ENCODE results near the gene MDM1. TPM values are rescaled to one million over a fixed set of nuclear protein-coding genes. Genes with fewer than 3 reads are reported as not detected.

The MDM1 gene
- total and polyA plus RNA-seq, 2 experiments from 2014 or later, result 13.6 to 18.9 TPM

DNA sequence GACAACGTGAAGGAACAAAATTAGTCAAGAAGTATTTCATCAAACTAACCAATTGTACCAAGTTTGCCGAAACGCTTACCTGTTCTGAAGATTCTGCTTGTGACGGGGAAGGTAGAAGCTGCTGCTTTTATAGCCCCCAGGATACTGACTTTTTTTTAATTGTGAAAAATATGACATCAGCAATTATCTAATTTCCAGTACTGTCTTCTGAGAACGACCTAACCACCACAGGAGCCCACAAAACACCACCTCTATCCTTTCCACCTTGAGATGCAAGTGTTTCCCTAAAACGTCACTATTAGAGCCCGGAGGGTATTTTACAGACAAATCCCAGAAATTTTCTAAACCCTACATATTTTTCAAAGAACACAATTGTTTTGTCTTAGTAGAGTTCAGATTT is 78.7 kb downstream of the MDM1 start, which contains the start of gene IL22:
Gene IL22 (minus strand): TSS at position 101 of the 400 bp plus-strand sequence. CDS start 156 bp downstream, outside the sequence.
- H3K4me1 ChIP-seq (ENCODE audit: insufficient read depth), result no peaks in the 10 kb centered on the region
- no peak for DNase-seq (ENCODE audit: low spot score)
- H3K4me3 ChIP-seq, result no peak within 1 kb of the TSS

More for the DNA sequence above, 78.7 kb downstream of the MDM1 start, which contains the start of gene IL22:
- H3K27me3 ChIP-seq (ENCODE audit: insufficient read depth), result no peaks in the 10 kb centered on the region
- H3F3A ChIP-seq (replicated peaks; ENCODE audit: low read depth), result no peaks in the 10 kb centered on the region
- peaks cover 5% of the 10 kb centered on the region; the same call in 1 of the 2 replicates for H3K9me2 ChIP-seq (ENCODE audit: insufficient read depth)
- no peaks in the 10 kb centered on the region for H3K36me3 ChIP-seq (ENCODE audit: insufficient read depth)
- no peaks in the 10 kb centered on the region for H3K4me1 Mint-ChIP-seq
- 0 out of 2 replicates have a peak within 1 kb of the TSS, but pooled peaks have one; percentile 14 for H2AFZ ChIP-seq
- no peaks in the 10 kb centered on the region for H3K9me3 Mint-ChIP-seq
- H4K20me1 ChIP-seq (replicated peaks; ENCODE audit: insufficient read depth), result no peaks in the 10 kb centered on the region
- ATAC-seq, result no peak
- H3K4me2 ChIP-seq, result no peak within 1 kb of the TSS
- no peaks in the 10 kb centered on the region for H3K36me3 Mint-ChIP-seq (ENCODE audit: low read depth)
- no peaks in the 10 kb centered on the region for H3K79me2 ChIP-seq (replicated peaks; ENCODE audit: insufficient read depth)
- H3K27ac Mint-ChIP-seq, result no peak within 1 kb of the TSS
- TF ChIP-seq, protein P1, sequence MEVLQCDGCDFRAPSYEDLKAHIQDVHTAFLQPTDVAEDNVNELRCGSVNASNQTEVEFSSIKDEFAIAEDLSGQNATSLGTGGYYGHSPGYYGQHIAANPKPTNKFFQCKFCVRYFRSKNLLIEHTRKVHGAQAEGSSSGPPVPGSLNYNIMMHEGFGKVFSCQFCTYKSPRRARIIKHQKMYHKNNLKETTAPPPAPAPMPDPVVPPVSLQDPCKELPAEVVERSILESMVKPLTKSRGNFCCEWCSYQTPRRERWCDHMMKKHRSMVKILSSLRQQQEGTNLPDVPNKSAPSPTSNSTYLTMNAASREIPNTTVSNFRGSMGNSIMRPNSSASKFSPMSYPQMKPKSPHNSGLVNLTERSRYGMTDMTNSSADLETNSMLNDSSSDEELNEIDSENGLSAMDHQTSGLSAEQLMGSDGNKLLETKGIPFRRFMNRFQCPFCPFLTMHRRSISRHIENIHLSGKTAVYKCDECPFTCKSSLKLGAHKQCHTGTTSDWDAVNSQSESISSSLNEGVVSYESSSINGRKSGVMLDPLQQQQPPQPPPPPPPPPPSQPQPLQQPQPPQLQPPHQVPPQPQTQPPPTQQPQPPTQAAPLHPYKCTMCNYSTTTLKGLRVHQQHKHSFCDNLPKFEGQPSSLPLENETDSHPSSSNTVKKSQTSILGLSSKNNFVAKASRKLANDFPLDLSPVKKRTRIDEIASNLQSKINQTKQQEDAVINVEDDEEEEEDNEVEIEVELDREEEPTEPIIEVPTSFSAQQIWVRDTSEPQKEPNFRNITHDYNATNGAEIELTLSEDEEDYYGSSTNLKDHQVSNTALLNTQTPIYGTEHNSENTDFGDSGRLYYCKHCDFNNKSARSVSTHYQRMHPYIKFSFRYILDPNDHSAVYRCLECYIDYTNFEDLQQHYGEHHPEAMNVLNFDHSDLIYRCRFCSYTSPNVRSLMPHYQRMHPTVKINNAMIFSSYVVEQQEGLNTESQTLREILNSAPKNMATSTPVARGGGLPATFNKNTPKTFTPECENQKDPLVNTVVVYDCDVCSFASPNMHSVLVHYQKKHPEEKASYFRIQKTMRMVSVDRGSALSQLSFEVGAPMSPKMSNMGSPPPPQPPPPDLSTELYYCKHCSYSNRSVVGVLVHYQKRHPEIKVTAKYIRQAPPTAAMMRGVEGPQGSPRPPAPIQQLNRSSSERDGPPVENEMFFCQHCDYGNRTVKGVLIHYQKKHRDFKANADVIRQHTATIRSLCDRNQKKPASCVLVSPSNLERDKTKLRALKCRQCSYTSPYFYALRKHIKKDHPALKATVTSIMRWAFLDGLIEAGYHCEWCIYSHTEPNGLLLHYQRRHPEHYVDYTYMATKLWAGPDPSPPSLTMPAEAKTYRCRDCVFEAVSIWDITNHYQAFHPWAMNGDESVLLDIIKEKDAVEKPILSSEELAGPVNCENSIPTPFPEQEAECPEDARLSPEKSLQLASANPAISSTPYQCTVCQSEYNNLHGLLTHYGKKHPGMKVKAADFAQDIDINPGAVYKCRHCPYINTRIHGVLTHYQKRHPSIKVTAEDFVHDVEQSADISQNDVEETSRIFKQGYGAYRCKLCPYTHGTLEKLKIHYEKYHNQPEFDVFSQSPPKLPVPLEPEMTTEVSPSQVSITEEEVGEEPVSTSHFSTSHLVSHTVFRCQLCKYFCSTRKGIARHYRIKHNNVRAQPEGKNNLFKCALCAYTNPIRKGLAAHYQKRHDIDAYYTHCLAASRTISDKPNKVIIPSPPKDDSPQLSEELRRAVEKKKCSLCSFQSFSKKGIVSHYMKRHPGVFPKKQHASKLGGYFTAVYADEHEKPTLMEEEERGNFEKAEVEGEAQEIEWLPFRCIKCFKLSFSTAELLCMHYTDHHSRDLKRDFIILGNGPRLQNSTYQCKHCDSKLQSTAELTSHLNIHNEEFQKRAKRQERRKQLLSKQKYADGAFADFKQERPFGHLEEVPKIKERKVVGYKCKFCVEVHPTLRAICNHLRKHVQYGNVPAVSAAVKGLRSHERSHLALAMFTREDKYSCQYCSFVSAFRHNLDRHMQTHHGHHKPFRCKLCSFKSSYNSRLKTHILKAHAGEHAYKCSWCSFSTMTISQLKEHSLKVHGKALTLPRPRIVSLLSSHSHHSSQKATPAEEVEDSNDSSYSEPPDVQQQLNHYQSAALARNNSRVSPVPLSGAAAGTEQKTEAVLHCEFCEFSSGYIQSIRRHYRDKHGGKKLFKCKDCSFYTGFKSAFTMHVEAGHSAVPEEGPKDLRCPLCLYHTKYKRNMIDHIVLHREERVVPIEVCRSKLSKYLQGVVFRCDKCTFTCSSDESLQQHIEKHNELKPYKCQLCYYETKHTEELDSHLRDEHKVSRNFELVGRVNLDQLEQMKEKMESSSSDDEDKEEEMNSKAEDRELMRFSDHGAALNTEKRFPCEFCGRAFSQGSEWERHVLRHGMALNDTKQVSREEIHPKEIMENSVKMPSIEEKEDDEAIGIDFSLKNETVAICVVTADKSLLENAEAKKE (CRISPR knock-in tag; IDR thresholded peaks at IDR 0.05), result no peak
- TF ChIP-seq ZNF331 (CRISPR knock-in tag; IDR thresholded peaks at IDR 0.05; ENCODE audit: low read depth) (no peak), ZNF114 (CRISPR knock-in tag; IDR thresholded peaks at IDR 0.05) (no peak), EZH2 (IDR thresholded peaks at IDR 0.05; ENCODE audit: low read depth, unreplicated experiment) (no peak), EZH2phosphoT487 (IDR thresholded peaks at IDR 0.05; ENCODE audit: unreplicated experiment) (no peak), CREB1 (CRISPR knock-in tag; IDR thresholded peaks at IDR 0.05; ENCODE audit: low read depth) (no peak), JUNB (IDR thresholded peaks at IDR 0.05; ENCODE audit: unreplicated experiment) (no peak), NANOG (IDR thresholded peaks at IDR 0.05; ENCODE audit: borderline replicate concordance) (no peak), POLR2AphosphoS5 (IDR thresholded peaks at IDR 0.05; ENCODE audit: low read depth) (no peak), STAT1 (IDR thresholded peaks at IDR 0.05; ENCODE audit: unreplicated experiment) (no peak)
- TF ChIP-seq, protein P2, sequence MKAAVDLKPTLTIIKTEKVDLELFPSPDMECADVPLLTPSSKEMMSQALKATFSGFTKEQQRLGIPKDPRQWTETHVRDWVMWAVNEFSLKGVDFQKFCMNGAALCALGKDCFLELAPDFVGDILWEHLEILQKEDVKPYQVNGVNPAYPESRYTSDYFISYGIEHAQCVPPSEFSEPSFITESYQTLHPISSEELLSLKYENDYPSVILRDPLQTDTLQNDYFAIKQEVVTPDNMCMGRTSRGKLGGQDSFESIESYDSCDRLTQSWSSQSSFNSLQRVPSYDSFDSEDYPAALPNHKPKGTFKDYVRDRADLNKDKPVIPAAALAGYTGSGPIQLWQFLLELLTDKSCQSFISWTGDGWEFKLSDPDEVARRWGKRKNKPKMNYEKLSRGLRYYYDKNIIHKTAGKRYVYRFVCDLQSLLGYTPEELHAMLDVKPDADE (IDR thresholded peaks at IDR 0.05), result no peak
- TF ChIP-seq, protein P3, sequence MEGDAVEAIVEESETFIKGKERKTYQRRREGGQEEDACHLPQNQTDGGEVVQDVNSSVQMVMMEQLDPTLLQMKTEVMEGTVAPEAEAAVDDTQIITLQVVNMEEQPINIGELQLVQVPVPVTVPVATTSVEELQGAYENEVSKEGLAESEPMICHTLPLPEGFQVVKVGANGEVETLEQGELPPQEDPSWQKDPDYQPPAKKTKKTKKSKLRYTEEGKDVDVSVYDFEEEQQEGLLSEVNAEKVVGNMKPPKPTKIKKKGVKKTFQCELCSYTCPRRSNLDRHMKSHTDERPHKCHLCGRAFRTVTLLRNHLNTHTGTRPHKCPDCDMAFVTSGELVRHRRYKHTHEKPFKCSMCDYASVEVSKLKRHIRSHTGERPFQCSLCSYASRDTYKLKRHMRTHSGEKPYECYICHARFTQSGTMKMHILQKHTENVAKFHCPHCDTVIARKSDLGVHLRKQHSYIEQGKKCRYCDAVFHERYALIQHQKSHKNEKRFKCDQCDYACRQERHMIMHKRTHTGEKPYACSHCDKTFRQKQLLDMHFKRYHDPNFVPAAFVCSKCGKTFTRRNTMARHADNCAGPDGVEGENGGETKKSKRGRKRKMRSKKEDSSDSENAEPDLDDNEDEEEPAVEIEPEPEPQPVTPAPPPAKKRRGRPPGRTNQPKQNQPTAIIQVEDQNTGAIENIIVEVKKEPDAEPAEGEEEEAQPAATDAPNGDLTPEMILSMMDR (conservative IDR thresholded peaks at IDR 0.05; ENCODE audit: low read depth in 2 of 2), result no peak
- TF ChIP-seq, protein P4, sequence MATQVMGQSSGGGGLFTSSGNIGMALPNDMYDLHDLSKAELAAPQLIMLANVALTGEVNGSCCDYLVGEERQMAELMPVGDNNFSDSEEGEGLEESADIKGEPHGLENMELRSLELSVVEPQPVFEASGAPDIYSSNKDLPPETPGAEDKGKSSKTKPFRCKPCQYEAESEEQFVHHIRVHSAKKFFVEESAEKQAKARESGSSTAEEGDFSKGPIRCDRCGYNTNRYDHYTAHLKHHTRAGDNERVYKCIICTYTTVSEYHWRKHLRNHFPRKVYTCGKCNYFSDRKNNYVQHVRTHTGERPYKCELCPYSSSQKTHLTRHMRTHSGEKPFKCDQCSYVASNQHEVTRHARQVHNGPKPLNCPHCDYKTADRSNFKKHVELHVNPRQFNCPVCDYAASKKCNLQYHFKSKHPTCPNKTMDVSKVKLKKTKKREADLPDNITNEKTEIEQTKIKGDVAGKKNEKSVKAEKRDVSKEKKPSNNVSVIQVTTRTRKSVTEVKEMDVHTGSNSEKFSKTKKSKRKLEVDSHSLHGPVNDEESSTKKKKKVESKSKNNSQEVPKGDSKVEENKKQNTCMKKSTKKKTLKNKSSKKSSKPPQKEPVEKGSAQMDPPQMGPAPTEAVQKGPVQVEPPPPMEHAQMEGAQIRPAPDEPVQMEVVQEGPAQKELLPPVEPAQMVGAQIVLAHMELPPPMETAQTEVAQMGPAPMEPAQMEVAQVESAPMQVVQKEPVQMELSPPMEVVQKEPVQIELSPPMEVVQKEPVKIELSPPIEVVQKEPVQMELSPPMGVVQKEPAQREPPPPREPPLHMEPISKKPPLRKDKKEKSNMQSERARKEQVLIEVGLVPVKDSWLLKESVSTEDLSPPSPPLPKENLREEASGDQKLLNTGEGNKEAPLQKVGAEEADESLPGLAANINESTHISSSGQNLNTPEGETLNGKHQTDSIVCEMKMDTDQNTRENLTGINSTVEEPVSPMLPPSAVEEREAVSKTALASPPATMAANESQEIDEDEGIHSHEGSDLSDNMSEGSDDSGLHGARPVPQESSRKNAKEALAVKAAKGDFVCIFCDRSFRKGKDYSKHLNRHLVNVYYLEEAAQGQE (IDR thresholded peaks at IDR 0.05; ENCODE audit: unreplicated experiment), result no peak
- H3K27ac ChIP-seq (ENCODE audit: low read depth), result no peak within 1 kb of the TSS
- no peaks in the 10 kb centered on the region for H3K27me3 Mint-ChIP-seq (ENCODE audit: insufficient read depth, low read depth, poor library complexity)
- H3K4me3 Mint-ChIP-seq, result no peak within 1 kb of the TSS

Measured in GM23338 (cell line).